ENCODE data around the gene ADAMTS9. TPM values are rescaled to one million over a fixed set of nuclear protein-coding genes. Genes with fewer than 3 reads are reported as not detected.
"Not testable (repeated sequence)": the region's sequence is repeated elsewhere in the genome, so short reads cannot be mapped to it uniquely, and the experiment has no call there.

Gene ADAMTS9
- total RNA-seq, 1 experiment from 2014 or later: 1.2 TPM

DNA sequence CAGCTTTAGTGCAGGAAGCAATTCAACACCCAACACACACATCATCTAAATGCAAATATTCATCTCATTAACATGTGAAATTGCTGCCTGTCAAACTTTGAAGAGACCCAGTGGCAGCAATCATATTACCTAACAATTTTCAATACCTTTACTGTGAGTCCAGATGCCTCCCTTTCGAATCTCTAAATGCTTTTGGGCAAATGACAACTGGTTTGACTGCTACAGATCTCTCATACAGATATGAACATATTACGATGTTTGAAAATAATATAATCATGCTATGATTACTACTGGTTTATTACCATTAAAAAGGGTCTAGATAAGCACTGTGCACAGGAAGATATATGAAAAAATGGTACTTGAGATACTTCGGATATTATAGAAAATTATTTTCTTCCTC is 137.9 kb downstream of the ADAMTS9 start:
- ChIA-PET CTCF (no interaction called here), POLR2A (ENCODE audit: unreplicated experiment) (no interaction called here)
- H3K9me2 ChIP-seq (ENCODE audit: insufficient read depth): no peaks in the 10 kb centered on the region
- TF ChIP-seq, protein P1, sequence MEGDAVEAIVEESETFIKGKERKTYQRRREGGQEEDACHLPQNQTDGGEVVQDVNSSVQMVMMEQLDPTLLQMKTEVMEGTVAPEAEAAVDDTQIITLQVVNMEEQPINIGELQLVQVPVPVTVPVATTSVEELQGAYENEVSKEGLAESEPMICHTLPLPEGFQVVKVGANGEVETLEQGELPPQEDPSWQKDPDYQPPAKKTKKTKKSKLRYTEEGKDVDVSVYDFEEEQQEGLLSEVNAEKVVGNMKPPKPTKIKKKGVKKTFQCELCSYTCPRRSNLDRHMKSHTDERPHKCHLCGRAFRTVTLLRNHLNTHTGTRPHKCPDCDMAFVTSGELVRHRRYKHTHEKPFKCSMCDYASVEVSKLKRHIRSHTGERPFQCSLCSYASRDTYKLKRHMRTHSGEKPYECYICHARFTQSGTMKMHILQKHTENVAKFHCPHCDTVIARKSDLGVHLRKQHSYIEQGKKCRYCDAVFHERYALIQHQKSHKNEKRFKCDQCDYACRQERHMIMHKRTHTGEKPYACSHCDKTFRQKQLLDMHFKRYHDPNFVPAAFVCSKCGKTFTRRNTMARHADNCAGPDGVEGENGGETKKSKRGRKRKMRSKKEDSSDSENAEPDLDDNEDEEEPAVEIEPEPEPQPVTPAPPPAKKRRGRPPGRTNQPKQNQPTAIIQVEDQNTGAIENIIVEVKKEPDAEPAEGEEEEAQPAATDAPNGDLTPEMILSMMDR (conservative IDR thresholded peaks at IDR 0.05): no peak
- no peak overlapping the region for H3K4me3 ChIP-seq
- intact Hi-C loops (cut with micrococcal nuclease; ENCODE audit: unreplicated experiment): no loop called here
- H3K9me3 ChIP-seq (ENCODE audit: insufficient read depth, low read depth): no peaks in the 10 kb centered on the region
- H3F3A ChIP-seq (ENCODE audit: insufficient read depth, low read depth): 0 out of 2 replicates have a peak, but pooled peaks cover 4% of the 10 kb centered on the region
- H3K27ac ChIP-seq: no peak overlapping the region
- BruUV-seq (replicated peaks): no TSS peak
- H3K27me3 ChIP-seq (ENCODE audit: insufficient read depth, low read depth): no peaks in the 10 kb centered on the region
- H3K4me1 ChIP-seq (replicated peaks; ENCODE audit: insufficient read depth): peaks cover 26% of the 10 kb centered on the region
- no peaks in the 10 kb centered on the region for H3K36me3 ChIP-seq (ENCODE audit: low read depth)
- no peak for DNase-seq
- H3K79me2 ChIP-seq (ENCODE audit: low read depth): no peaks in the 10 kb centered on the region
- H4K20me1 ChIP-seq (ENCODE audit: insufficient read depth): no peaks in the 10 kb centered on the region
- no peak overlapping the region for H3K4me2 ChIP-seq
- H2AFZ ChIP-seq: no peak overlapping the region

DNA sequence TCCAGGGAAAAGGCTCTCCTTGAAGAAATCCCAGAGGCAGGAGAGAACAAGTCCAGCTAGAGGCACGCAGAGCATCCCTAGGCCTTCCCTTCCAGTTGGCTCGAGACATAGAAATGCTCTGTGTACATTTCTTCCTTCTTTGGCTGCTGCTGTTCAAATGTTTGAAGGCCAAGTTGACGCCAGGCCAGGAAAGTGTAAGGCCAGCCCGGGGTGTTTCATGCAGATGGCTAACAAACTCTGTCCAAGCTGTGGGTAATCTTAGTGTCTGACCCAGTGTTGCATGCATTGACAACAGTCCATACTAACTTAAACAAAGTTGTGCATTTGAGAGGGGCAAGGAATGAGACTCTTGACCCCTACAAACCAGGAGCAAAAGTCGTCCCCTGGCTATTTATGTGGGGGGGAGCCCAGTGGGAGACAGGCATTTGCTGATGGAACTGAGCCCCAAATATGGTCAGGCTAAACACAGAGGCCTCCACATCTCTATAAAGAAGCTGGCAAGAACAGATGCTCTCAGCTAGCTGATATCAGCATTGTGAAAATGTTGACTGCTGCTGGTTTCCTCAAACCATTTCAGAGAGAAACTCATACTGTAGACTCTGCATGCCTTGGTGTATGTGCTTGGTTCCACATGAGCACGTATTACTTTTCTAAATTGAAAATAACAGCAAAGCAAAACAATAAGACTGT is 139.5 kb downstream of the ADAMTS9 start:
- intact Hi-C loops (cut with micrococcal nuclease; ENCODE audit: unreplicated experiment): no loop called here
- H3K9me2 ChIP-seq (ENCODE audit: insufficient read depth): no peaks in the 10 kb centered on the region
- ChIA-PET POLR2A (ENCODE audit: unreplicated experiment) (no interaction called here), CTCF (interaction anchor here (0.6 kb wide), 1 partner anchor 1124 kb away, joined by 3 read pairs; no protein-coding TSS in a partner anchor)
- no peak overlapping the region for H3K27ac ChIP-seq
- 0 out of 2 replicates have a peak, but pooled peaks cover 4% of the 10 kb centered on the region for H3F3A ChIP-seq (ENCODE audit: insufficient read depth, low read depth)
- H3K36me3 ChIP-seq (ENCODE audit: low read depth): no peaks in the 10 kb centered on the region
- H3K4me1 ChIP-seq (replicated peaks; ENCODE audit: insufficient read depth): peaks cover 26% of the 10 kb centered on the region
- DNase-seq: no peak
- no peak overlapping the region for H3K4me2 ChIP-seq
- TF ChIP-seq, protein P1 (conservative IDR thresholded peaks at IDR 0.05): no peak
- no peak for TF ChIP-seq EZH2 (IDR thresholded peaks at IDR 0.05; ENCODE audit: low read depth)
- BruUV-seq (replicated peaks): no TSS peak
- H4K20me1 ChIP-seq (ENCODE audit: insufficient read depth): no peaks in the 10 kb centered on the region
- no peaks in the 10 kb centered on the region for H3K27me3 ChIP-seq (ENCODE audit: insufficient read depth, low read depth)
- no peak overlapping the region for H2AFZ ChIP-seq
- no peaks in the 10 kb centered on the region for H3K79me2 ChIP-seq (ENCODE audit: low read depth)
- H3K4me3 ChIP-seq: no peak overlapping the region
- no peaks in the 10 kb centered on the region for H3K9me3 ChIP-seq (ENCODE audit: insufficient read depth, low read depth)

DNA sequence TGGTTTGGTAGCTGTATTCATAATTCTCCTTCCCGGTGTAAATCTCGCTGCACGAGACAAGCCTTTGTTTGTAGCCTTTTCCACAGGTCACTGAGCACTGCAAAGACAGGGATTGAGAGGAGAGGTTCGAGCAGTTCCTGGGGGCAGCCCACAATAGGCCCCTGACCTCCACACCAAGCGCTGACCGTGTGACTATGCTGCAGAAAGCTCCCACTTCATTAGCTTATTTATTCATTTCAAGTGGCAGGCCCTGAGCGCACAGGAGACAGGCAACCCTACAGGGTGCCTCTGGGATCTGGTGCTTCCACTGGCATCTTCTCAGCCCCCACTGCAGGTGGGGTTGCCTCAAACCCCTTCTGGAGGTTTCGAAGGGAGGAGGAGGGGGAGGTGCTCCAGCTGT is 140.9 kb downstream of the ADAMTS9 start:
- Histone ChIP-seq H3K4me3 (no peak overlapping the region), H2AFZ (no peak overlapping the region), H4K20me1 (ENCODE audit: insufficient read depth) (no peaks in the 10 kb centered on the region), H3K4me1 (replicated peaks; ENCODE audit: insufficient read depth) (peaks cover 11% of the 10 kb centered on the region; the same call in 1 of the 2 replicates), H3K9me3 (ENCODE audit: insufficient read depth, low read depth) (no peaks in the 10 kb centered on the region), H3K27me3 (ENCODE audit: insufficient read depth, low read depth) (no peaks in the 10 kb centered on the region), H3K9me2 (ENCODE audit: insufficient read depth) (no peaks in the 10 kb centered on the region), H3K79me2 (ENCODE audit: low read depth) (no peaks in the 10 kb centered on the region), H3K27ac (no peak overlapping the region), H3K36me3 (ENCODE audit: low read depth) (no peaks in the 10 kb centered on the region), H3K4me2 (no peak overlapping the region), H3F3A (ENCODE audit: insufficient read depth, low read depth) (no peaks in the 10 kb centered on the region)
- BruUV-seq (replicated peaks): no TSS peak
- intact Hi-C loops (cut with micrococcal nuclease; ENCODE audit: unreplicated experiment): no loop called here
- DNase-seq: no peak
- ChIA-PET CTCF (no interaction called here), POLR2A (ENCODE audit: unreplicated experiment) (interaction anchor here (0.5 kb wide), 1 partner anchor 487 kb away, joined by 5 read pairs; no protein-coding TSS in a partner anchor)
- no peak for TF ChIP-seq EZH2 (IDR thresholded peaks at IDR 0.05; ENCODE audit: low read depth)
- TF ChIP-seq, protein P1 (conservative IDR thresholded peaks at IDR 0.05): no peak

DNA sequence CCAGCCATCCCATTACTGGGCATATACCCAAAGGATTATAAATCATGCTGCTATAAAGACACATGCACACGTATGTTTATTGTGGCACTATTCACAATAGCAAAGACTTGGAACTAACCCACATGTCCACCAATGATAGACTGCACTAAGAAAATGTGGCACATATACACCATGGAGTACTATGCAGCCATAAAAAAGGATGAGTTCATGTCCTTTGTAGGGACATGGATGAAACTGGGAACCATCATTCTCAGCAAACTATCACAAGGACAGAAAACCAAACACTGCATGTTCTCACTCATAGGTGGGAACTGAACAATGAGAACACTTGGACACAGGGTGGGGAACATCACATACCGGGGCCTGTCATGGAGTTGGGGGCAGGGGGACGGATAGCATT is 142.6 kb downstream of the ADAMTS9 start:
- H3K79me2 ChIP-seq (ENCODE audit: low read depth); CTCF ChIA-PET; H3K36me3 ChIP-seq (ENCODE audit: low read depth); BruUV-seq (replicated peaks); intact Hi-C loops (cut with micrococcal nuclease; ENCODE audit: unreplicated experiment); H3F3A ChIP-seq (ENCODE audit: insufficient read depth, low read depth); H3K27ac ChIP-seq; H3K4me2 ChIP-seq; H3K4me3 ChIP-seq; POLR2A ChIA-PET (ENCODE audit: unreplicated experiment); H3K4me1 ChIP-seq (replicated peaks; ENCODE audit: insufficient read depth); H2AFZ ChIP-seq; H3K9me3 ChIP-seq (ENCODE audit: insufficient read depth, low read depth); H3K9me2 ChIP-seq (ENCODE audit: insufficient read depth); H3K27me3 ChIP-seq (ENCODE audit: insufficient read depth, low read depth); H4K20me1 ChIP-seq (ENCODE audit: insufficient read depth); DNase-seq: not testable (repeated sequence)

Measured in PC-9 (cell line).